ENCODE results near the gene MLPH.

DNA sequence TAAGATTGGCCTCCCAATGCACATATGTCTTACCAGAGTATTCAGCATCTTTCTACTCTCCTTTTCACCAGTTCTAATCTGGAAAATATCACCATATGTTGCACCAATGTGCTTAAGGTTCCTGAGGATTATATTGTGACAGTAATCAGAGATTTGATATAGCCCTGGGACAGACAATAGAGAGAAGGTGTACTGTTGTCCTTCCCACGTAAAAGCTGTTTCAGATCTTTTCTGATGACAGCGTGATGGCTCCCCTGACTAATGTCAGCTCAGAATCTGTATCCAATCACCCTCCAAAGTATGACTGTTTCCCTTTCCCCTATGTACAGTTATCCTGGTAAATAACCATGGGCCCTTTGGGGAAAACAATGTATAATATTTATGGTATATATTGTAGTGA lies 9.0 kb upstream of the MLPH start:
- TF ChIP-seq, protein P1, sequence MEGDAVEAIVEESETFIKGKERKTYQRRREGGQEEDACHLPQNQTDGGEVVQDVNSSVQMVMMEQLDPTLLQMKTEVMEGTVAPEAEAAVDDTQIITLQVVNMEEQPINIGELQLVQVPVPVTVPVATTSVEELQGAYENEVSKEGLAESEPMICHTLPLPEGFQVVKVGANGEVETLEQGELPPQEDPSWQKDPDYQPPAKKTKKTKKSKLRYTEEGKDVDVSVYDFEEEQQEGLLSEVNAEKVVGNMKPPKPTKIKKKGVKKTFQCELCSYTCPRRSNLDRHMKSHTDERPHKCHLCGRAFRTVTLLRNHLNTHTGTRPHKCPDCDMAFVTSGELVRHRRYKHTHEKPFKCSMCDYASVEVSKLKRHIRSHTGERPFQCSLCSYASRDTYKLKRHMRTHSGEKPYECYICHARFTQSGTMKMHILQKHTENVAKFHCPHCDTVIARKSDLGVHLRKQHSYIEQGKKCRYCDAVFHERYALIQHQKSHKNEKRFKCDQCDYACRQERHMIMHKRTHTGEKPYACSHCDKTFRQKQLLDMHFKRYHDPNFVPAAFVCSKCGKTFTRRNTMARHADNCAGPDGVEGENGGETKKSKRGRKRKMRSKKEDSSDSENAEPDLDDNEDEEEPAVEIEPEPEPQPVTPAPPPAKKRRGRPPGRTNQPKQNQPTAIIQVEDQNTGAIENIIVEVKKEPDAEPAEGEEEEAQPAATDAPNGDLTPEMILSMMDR (IDR thresholded peaks at IDR 0.05) = no peak
- no peak for TF ChIP-seq EZH2phosphoT487 (IDR thresholded peaks at IDR 0.05)

Data from neural progenitor cell (in vitro differentiated cells).